ENCODE results near the gene TFB1M.

DNA sequence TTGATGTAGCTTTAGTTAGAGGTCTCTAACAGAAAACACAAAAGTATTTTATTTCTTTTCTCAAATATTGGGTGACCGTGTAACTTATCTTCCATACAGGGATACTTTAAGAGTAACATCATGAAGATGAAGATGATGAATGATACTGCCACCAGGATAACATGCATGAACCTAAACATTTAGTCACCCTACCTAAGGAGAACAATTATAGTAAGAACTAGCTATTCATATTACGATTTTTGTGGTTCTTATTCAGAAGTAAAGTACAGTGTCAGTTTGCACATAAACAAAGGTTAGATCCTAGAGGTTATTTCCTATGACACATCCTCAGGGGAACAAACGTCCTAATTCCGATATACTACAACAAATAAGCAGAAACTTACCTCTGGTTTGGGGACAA, 29.5 kb downstream of the TFB1M start:
- TF ChIP-seq, protein P1, sequence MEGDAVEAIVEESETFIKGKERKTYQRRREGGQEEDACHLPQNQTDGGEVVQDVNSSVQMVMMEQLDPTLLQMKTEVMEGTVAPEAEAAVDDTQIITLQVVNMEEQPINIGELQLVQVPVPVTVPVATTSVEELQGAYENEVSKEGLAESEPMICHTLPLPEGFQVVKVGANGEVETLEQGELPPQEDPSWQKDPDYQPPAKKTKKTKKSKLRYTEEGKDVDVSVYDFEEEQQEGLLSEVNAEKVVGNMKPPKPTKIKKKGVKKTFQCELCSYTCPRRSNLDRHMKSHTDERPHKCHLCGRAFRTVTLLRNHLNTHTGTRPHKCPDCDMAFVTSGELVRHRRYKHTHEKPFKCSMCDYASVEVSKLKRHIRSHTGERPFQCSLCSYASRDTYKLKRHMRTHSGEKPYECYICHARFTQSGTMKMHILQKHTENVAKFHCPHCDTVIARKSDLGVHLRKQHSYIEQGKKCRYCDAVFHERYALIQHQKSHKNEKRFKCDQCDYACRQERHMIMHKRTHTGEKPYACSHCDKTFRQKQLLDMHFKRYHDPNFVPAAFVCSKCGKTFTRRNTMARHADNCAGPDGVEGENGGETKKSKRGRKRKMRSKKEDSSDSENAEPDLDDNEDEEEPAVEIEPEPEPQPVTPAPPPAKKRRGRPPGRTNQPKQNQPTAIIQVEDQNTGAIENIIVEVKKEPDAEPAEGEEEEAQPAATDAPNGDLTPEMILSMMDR (IDR thresholded peaks at IDR 0.05; ENCODE audit: low read depth, low read length), result no peak
- no peak for TF ChIP-seq MAX (IDR thresholded peaks at IDR 0.05; ENCODE audit: low read depth, low read length)
